AML-193 (cell line): ENCODE measurements around the gene CFAP97D2.
"Not testable (repeated sequence)": the region's sequence is repeated elsewhere in the genome, so short reads cannot be mapped to it uniquely, and the experiment has no call there.

Experiments
- DNase-seq, 2 experiments: peaks; one replicate each; lab custom pipeline; 2025; lab: John Stamatoyannopoulos, UW

The CFAP97D2 gene

DNA sequence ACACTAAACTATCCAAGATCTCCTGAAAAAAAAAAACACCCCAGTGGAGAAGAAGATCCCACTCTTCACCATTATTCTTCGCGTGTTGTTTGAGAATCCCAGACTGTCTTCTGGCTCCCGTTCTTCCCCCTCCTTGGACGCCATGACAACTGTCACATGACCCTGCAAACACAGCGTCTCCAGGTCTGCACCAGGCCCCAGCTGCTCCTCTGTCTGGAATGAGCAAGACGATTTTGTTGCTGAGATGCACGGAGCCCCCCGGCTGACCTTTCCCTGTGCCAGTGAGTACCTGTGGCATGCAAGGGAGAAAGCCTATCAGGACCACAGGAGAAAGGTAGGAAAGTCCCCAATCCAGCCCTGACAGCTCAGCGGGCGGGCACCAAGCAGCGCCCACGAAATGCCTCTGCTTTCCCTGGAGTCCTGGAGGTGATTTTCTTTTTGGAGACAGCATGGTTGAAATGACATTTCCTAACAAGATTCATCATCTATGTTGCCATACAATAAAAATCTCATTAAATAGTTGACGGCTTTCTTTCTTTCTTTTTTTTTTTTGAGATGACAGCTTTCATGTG, at the start of gene CFAP97D2:
Gene CFAP97D2, plus strand, starts transcription at position 171 of the 572 bp plus-strand sequence. Its CDS starts 74 bp downstream, at position 245.
- DNase-seq: no peak

DNA sequence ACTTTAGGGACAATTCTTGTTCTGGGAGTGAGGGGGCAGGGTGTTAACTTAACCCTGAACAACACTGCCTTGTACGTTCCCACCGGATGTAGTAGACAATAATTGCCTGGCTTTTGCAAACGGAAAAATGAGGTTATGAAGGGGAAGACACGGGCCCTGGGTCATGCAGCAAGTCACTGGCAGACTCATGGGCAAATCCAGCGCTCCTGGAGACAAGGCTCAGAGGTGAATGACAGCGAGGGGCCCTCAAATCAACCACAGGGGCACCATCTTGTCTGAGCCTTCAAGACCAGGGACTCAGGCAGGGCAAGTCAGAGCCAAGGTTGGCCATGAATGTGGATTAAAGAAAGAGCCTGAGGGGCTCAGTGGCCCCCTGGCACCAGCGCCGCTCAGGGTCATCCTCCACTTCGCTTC, 49.4 kb upstream of the CFAP97D2 start:
- DNase-seq: peak in 1 of 2 experiments; percentile 36

DNA sequence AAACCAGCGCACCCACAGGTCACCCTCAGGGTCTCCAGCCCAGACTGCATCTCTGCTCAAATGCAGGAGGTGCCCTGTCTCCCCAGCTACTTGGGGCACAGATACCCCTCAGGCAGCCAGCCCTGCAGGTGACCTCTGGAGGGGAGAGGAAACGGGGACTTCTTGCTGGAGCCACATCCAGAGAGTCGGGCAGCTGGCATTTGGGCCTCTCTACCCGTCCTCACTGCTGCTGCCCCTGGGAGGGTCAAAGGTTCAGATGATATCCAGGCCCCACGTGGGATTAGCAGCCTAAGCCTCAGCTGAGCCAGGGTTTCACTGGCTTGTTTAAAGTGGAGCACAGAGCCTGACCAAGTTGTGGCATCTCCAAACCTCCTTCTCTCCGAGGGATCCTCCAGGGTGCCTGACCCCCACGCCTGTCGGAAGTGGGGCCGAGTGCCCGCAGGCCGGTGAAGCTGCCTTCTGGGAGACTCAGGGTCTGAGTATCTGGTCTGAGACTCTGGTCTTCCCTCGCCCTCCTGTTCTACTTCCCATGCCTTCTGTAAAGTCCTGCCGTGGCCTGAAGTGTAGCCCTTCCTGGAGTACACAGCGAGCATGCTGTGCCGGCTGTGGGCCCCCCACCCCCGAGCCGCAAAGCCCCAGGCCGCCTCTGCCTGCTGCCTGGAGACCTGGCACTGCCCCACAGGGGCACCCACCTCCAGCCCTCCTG, 48.8 kb upstream of the CFAP97D2 start:
- DNase-seq: no peak

DNA sequence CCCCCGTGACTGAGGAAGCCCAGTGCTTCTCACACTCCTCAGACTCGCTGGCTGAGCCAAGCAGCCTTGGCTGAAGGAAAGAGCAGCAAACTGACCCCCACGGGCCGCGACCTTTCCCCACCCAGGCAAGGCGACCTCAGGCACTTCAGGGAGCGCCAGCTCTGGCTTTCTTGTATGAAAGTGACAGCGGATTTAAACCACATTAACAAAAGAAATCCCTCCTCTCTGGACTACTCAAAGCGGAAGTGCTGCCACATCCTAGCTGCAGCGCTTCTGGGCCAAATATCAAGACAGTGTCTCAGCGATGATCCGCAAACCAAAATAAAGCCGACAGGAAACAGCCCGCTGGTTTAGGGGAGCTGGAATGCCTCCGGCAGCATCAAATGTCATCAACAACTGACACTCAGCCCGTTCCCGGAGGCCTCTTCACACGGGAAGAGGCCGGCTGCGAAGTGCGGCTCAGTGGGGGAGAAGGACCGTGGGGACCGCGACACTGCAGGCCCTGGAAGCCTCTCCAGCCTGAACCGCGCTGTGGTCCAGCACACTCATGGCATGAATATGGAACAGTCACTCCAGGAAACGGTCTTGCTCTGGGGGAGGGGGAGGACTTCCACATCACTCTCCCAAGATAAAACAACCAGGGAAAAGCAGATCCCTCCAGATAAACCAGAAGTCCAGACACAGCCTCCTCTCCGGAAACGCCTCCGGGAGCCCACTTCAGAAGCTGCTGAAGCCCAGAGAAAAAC, 48.0 kb upstream of the CFAP97D2 start:
- peak; percentile 86 to 89 for DNase-seq

DNA sequence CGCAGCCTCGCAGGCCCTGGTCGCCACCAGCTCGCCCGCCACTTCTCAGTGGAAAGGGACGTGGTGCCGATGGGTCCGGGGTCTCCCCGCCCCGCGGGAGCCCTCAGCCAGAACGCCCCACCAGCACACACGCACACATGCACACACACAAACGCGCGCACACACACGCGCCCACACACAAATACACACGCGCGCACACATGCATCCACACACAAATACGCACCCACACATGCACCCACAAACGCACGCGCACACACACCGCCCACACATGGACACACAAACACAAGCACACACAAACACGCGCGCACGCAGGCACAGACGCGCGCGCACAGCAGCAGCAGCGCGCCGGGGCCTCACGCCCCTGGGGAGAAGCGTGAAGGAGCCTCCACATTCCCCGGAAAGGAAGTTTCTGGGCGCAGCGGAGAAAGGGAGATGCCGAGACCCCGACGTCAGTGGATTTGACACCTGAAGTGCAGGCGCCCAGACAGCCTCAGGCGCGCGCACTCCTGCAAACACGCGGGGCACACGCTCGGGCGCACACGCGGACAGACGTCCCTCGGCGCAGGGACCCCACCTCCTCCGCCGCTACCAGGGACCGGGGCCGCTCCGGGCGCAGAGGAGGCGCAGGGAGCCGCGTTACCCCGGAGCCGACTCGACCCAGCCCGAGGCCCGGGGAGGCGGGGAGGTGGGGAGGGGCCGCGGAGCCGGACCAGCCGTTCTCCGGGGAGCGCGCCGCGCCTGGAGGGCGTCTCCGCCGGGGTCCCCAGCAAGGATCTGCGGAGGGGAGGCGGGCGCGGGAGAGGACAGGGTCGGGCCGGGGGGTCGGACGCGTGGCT, 47.3 kb upstream of the CFAP97D2 start:
- no peak for DNase-seq

DNA sequence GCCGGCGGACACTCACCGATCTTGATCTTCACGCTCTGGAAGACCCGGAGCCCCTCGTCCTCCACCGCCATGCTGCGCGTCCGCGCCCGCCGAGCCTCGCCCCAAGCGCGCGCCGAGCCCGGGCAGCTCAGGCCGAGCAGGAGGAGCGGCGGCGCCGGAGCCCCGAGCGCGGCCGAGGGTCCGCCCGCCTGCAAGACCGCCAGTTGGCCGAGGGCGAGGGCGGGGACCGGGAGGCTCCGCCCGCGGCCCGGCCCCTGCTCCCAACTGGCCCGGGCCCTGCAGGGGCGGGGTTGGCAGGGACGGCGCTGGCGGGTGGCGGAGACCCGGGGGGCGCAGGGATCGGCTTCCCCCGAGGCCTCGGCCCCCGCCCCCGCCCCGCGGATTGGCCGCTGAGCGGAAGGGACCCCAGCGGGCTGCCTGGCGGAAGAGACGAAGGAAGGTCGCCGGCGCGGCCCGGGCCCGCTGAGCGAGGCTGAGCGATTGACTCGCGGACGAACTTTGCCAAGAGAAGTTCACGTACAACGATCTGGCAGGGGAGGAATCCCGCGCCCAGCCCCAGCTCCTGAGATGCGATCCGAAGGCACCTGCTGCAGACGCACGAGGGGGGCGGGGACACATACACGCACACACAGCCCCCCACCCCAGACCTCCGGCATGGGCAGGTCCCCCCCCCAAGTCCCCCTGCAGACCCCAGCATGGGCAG, 46.5 kb upstream of the CFAP97D2 start, which contains the start of gene RASA3:
Gene RASA3, minus strand, starts transcription at position 205 of the 703 bp plus-strand sequence. Its CDS starts 134 bp downstream, at position 71.
- peak; percentile 63 to 78 for DNase-seq

DNA sequence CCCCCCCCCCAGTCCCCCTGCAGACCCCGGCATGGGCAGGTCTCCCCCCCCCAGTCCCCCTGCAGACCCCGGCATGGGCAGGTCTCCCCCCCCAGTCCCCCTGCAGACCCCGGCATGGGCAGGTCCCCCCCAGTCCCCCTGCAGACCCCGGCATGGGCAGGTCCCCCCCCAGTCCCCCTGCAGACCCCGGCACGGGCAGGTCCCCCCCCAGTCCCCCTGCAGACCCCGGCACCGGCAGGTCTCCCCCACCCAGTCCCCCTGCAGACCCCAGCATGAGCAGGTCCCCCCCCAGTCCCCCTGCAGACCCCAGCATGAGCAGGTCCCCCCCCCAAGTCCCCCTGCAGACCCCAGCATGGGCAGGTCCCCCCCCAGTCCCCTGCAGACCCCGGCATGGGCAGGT, 45.9 kb upstream of the CFAP97D2 start:
- not testable (repeated sequence) for DNase-seq

DNA sequence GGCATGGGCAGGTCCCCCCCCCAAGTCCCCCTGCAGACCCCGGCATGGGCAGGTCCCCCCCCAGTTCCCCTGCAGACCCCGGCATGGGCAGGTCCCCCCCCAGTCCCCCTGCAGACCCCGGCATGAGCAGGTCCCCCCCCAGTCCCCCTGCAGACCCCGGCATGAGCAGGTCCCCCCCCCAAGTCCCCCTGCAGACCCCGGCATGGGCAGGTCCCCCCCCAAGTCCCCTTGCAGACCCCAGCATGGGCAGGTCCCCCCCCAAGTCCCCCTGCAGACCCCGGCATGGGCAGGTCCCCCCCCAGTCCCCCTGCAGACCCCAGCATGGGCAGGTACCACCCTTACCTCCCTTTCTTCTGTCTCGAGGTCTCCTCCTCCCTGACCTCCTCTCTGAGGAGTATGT, 45.5 kb upstream of the CFAP97D2 start:
- DNase-seq: not testable (repeated sequence)

DNA sequence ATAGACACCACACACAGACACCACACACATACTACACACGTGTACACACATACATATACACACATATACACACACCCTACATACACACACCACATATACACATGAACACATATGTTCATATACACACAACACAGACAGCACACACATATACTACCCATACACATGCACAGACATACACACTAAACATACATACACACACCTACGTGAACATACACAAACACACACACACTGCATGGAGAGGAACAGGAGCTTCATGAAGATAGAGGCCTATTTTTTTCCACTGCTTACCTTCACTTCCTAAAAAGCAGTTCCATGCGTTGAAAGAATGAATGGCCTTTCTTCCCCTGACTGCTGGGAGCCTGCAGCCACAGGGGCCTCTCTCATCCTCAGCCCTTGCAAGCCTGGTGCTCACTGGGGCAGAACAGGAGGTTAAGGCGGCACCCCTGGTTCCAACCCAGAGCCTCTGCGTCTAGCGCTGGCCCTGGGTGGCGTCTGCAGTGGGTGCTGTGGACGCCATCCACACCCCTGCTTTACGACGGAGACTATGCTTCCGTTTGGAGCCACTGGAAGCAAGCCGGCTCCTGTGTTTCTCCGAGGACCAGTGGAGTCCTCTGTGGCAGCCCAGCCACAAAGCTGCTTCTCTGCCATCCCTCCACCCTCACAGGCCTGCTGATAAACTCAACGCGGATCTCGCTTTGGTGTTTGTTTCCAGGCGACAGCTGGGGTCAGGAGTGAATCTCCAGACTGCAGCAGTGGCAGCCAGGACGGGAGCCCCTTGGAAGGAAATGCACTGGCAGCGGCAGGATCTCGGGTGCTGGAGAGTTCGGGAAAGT, 44.7 kb upstream of the CFAP97D2 start:
- peak in 1 of 2 experiments; percentile 35 for DNase-seq

DNA sequence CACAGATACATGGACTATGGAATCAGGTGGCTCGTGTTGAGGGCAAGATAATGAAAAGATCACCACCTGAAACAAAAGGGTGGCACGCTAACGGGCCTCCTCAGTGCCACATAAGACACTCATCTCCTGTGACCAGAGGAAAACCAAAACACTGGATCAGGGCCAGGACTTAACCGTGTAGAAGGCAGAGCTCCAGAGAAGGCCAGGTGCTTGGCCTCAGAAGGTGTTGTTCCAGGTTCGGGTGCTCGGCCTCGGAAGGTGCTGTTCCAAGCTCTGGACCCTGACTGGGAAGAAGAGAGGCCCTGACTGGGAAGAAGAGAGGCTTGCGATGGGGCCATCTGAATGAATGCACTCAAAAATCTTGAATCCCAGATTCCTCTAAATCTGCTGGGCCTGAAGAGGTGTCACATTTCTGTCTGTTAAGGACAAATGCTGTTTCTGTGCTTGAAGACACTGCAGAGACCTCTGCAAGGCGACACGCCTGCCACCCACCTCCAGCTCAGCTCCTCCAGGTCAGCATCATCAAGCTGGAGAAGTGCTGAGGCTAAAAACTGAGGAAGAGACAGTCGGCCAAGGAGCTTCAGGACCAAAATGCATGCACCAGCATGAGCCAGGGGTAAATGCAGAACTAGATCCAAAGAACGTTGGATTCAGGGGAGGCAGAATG, 44.0 kb upstream of the CFAP97D2 start:
- DNase-seq: no peak

DNA sequence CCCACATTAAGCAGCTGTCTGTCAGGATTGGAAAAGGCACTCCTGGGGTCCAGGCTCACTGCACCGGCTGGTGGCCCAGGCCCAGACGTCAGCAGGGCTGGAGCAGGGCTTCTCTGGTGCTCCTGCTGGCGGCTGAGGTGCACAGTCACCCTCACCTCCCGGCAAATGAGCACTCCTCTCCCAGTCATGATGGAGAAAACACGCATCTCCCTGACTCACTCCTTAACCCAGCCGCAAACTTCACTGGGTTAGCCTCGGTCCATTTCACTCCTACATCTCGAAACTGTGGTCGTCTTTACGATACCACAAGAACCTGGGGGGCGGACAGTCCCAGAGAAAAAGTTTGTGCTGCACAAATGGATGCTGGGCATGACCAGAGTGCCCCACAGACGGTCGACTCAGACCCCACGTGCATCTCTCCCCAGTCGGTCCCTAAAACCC, 43.3 kb upstream of the CFAP97D2 start:
- no peak for DNase-seq

DNA sequence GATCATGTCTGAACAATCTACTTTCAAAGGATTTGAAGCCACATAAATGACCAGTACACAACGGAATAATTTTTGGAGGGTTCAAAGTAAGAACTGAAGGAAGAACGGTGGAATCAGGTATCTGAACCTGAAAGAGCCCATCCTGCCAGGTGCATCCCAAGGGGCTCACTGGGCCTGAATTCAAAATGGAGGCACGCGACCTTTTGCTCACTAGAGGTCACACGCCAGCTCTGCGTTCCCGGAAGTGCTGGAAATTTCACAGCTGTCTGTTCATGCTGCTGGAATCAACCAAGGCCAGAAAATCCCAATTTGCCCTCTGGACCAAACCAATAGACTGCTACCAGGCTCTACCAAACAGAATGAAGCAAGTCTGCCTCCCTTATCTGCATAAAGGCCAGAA, 42.5 kb upstream of the CFAP97D2 start:
- DNase-seq: no peak

DNA sequence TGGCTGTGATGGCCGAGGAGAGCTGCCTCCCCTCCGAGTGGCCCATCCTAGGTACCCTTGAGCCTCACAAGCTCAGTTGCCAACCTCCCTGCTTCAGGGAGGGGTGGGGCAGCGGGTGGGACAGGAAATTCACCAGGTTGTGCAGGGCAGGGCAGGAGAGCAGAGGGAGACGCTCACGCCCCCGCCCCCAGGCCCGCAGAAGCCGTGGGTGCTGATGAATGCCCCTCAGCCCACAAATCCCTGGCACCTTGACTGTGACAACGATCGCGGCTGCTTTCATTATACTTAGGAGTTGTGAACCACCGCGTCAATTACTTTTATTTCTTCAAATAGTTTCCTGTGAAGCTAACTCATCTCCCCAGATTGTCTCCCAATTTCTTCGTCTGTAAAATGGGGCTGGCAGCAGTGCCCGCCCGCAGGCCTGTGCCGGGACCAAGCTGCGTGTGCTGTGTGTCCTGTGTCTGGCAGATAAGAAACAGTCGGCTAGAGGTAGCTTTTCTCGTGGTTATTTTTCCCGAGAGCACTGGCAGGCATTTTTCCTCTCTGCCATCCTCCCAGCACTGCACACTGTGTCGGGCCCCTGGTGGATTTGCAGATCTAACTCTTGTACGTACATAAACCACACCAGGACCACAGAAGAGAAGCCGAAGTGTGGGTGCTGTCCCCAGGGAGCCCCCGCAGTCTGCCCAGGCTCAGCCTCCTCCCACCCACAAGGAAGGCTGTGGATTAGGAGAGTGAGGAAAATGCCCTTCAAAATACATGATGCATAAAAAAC, 38.7 kb upstream of the CFAP97D2 start:
- DNase-seq: no peak

DNA sequence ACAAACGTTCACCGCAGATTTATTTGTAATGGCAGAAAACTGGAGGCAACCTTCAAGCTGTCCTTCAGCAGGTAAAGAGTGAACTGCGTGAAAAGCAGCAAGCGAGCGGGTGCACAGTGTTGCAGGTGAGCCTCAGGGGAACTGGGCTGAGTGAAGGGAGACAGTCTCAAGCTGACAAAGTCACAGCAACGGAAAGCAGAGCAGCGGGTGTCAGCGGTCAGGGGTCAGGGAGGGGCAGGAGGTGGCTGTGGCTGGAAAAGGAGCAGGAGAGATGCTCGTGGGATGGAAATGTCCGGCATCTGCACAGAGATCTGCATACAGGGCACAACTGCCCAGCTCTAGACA, 38.2 kb upstream of the CFAP97D2 start:
- DNase-seq: no peak

DNA sequence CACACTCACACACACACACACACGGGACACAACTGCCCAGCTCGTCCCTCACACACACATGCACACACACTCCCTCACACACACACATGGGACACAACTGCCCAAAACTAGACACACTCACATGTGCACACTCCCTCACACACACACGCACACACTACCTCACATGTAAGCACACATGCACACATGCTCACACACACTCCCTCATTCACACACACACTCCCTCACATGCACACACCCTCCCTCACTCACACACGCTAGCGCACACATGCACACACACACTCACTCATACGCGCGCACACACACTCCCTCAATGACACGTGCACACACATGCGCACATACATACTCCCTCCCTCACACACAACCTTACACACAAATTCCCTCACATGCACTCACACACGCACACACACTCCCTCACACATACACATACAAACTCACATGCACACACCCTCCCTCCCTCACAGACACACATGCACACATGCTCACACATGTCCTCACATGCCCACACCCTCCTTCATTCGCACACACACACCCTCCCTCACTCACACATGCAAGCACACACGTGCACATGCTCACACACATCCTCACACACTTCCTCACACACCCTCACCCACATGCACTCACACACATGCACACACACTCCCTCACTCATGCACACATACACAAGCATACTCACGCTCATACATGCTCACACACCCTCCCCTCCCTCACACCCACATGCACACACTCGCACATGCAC, 37.6 kb upstream of the CFAP97D2 start:
- DNase-seq: no peak

DNA sequence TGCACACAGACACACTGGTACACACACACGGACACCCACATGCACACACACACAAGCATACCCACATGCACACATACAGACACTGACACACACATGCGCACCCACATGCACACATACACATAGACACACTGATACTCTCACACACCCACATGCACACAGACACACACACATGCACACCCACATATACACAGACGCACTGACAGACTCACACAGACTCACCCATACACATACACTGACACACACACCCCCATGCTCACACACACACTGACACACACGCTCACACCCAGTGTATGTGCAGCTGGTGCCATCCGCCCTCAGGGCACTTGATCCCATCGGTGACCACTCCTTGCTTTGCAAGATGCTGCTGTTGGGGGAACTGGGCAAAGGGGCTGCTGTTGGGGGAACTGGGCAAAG, 36.9 kb upstream of the CFAP97D2 start:
- no peak for DNase-seq

DNA sequence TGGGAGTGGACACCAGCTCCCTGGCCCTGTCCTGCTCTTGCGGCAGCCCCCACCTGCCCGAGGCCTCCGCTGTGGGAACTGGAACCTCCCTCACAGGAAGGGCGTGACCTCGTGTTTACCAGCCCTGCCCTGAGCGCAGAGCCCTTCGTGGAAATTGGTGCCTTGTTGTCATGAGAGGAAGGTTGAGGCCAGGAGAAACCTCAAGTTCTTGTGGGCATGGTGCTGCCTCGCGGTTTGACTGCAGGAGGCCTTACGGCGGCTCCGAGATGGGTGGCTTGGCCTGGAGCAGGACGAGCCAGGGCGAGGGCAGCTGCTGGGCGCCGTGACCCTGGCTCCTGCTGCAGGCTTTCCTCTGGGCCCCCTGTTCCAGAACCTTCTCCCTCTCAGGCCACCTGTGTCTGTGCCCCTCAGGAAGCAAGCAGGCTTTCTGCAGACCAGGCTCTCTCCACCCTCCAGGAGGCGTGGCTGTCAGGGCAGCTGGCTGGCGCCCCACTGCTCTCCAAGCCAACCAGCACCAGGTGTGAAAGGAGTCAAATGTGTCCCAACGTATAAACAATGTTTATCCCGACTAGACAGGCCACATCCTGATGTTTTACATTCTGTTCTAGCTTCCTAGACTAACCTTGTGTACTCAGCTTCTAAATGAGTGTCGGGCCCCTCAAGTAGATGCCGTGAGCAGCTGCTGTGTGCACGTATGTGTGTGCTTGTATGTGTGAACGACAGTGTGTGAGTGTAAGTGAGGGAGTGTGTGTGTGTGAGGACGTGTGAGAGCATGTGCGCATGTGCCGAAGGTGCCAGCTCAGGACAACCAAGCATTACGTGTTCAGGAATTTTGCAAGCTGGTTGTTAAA, 36.2 kb upstream of the CFAP97D2 start:
- DNase-seq: peak; percentile 30 to 71
